HG03175 (cell line): ENCODE data around the gene CHCHD3.

ENCODE experiments used
- ATAC-seq: cut with Tn5 transposase; IDR thresholded peaks from one replicate; pipeline ENCODE4 v1.9.1; 2021; ENCODE audit warnings: mild to moderate bottlenecking, moderate library complexity; ENCODE audit not compliant: unreplicated experiment

Gene CHCHD3

GRCh38 chr7:133081599-133082389 is at the start of gene CHCHD3:
TSS of gene CHCHD3 (minus strand) at chr7:133082090. CDS start at chr7:133081937, 153 bp downstream.
- peak; percentile 99 for ATAC-seq

GRCh38 chr7:133130166-133130565 is 48.3 kb upstream of the CHCHD3 start:
- ATAC-seq = no peak

- ATAC-seq = no peak
Observed at GRCh38 chr7:133126422-133126821, 44.5 kb upstream of the CHCHD3 start.

- no peak for ATAC-seq
Observed at GRCh38 chr7:133124974-133125373, 43.1 kb upstream of the CHCHD3 start.

- no peak for ATAC-seq
Observed at GRCh38 chr7:133121175-133121844, 39.4 kb upstream of the CHCHD3 start.

- ATAC-seq = no peak
Observed at GRCh38 chr7:133119067-133119466, 37.2 kb upstream of the CHCHD3 start.

GRCh38 chr7:133118261-133118660 is 36.4 kb upstream of the CHCHD3 start:
- ATAC-seq = no peak

- no peak for ATAC-seq
Observed at GRCh38 chr7:133117452-133117851, 35.6 kb upstream of the CHCHD3 start.

GRCh38 chr7:133115596-133115995 is 33.7 kb upstream of the CHCHD3 start:
- no peak for ATAC-seq

- ATAC-seq = no peak
Observed at GRCh38 chr7:133114519-133114918, 32.6 kb upstream of the CHCHD3 start.

- no peak for ATAC-seq
Observed at GRCh38 chr7:133112976-133113375, 31.1 kb upstream of the CHCHD3 start.

- ATAC-seq = no peak
Observed at GRCh38 chr7:133112335-133112734, 30.4 kb upstream of the CHCHD3 start.

- ATAC-seq = no peak
Observed at GRCh38 chr7:133110312-133110711, 28.4 kb upstream of the CHCHD3 start.

GRCh38 chr7:133109816-133110215 is 27.9 kb upstream of the CHCHD3 start:
- no peak for ATAC-seq

- ATAC-seq = no peak
Observed at GRCh38 chr7:133108023-133108422, 26.1 kb upstream of the CHCHD3 start.

GRCh38 chr7:133102276-133103060 is 20.6 kb upstream of the CHCHD3 start:
- no peak for ATAC-seq

- no peak for ATAC-seq
Observed at GRCh38 chr7:133099633-133100286, 17.9 kb upstream of the CHCHD3 start.

GRCh38 chr7:133095119-133095671 is 13.3 kb upstream of the CHCHD3 start:
- ATAC-seq = no peak

GRCh38 chr7:133091943-133092464 is 10.1 kb upstream of the CHCHD3 start:
- no peak for ATAC-seq

- ATAC-seq = no peak
Observed at GRCh38 chr7:133082390-133082766, 488 bp upstream of the CHCHD3 start.
